ENCODE data around the gene RAD51B.

Gene RAD51B

DNA sequence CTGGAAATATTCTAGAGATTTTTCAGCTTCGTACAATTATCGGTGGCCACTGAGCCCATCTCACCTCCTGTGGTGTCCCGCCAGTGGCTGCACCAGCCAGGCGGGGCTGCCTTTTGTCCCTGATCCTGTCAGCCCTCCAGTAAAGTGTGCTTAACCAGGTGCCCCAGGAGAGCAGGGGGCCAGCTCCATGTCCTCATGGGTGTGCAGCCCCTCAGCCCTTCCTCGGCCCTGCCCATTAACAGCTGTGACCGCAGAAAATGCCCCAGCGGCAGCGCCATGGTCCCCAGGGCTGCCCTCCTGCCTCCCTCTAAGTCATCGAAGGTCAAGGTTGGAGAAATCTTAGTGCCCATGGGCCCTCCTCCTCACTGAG lies 784.8 kb downstream of the RAD51B start:
- Histone ChIP-seq H3K9me3 (ENCODE audit: control insufficient read depth in 5 of 5, low read length in 5 of 5) (no peaks in the 10 kb centered on the region), H3K4me3 (ENCODE audit: low read depth in 1 of 5, low read length in 5 of 5) (no peak overlapping the region), H3K4me1 (ENCODE audit: control insufficient read depth in 5 of 5, insufficient read depth in 5 of 5, low read length in 5 of 5) (peaks cover 2 to 63% (median 51%) of the 10 kb centered on the region in 5 donors), H3K36me3 (ENCODE audit: control insufficient read depth in 5 of 5, insufficient read depth in 5 of 5, low read length in 5 of 5) (no peaks in the 10 kb centered on the region), H3K27ac (ENCODE audit: low read depth, low read length) (no peak overlapping the region), H3K27me3 (ENCODE audit: control insufficient read depth in 5 of 5, insufficient read depth in 4 of 5, low read length in 5 of 5) (no peaks in the 10 kb centered on the region), H3K9ac (ENCODE audit: low read length in 5 of 5) (no peak overlapping the region)

GRCh38 chr14:68604822-68605221 lies 785.2 kb downstream of the RAD51B start:
- H3K27me3 ChIP-seq (ENCODE audit: control insufficient read depth in 5 of 5, insufficient read depth in 4 of 5, low read length in 5 of 5): no peaks in the 10 kb centered on the region
- H3K9ac ChIP-seq (ENCODE audit: low read length in 5 of 5): no peak overlapping the region
- peaks cover 2 to 58% (median 49%) of the 10 kb centered on the region in 5 donors for H3K4me1 ChIP-seq (ENCODE audit: control insufficient read depth in 5 of 5, insufficient read depth in 5 of 5, low read length in 5 of 5)
- no peak overlapping the region for H3K27ac ChIP-seq (ENCODE audit: low read depth, low read length)
- no peak overlapping the region for H3K4me3 ChIP-seq (ENCODE audit: low read depth in 1 of 5, low read length in 5 of 5)
- no peaks in the 10 kb centered on the region for H3K9me3 ChIP-seq (ENCODE audit: control insufficient read depth in 5 of 5, low read length in 5 of 5)
- no peaks in the 10 kb centered on the region for H3K36me3 ChIP-seq (ENCODE audit: control insufficient read depth in 5 of 5, insufficient read depth in 5 of 5, low read length in 5 of 5)

GRCh38 chr14:68606176-68606575 lies 786.6 kb downstream of the RAD51B start:
- Histone ChIP-seq H3K4me1 (ENCODE audit: control insufficient read depth in 5 of 5, insufficient read depth in 5 of 5, low read length in 5 of 5) (peaks cover 2 to 54% (median 49%) of the 10 kb centered on the region in 5 donors), H3K9ac (ENCODE audit: low read length in 5 of 5) (no peak overlapping the region), H3K9me3 (ENCODE audit: control insufficient read depth in 5 of 5, low read length in 5 of 5) (no peaks in the 10 kb centered on the region), H3K27ac (ENCODE audit: low read depth, low read length) (no peak overlapping the region), H3K4me3 (ENCODE audit: low read depth in 1 of 5, low read length in 5 of 5) (no peak overlapping the region), H3K27me3 (ENCODE audit: control insufficient read depth in 5 of 5, insufficient read depth in 4 of 5, low read length in 5 of 5) (no peaks in the 10 kb centered on the region), H3K36me3 (ENCODE audit: control insufficient read depth in 5 of 5, insufficient read depth in 5 of 5, low read length in 5 of 5) (no peaks in the 10 kb centered on the region)

- no peak overlapping the region for H3K9ac ChIP-seq (ENCODE audit: low read length in 5 of 5)
- H3K36me3 ChIP-seq (ENCODE audit: control insufficient read depth in 5 of 5, insufficient read depth in 5 of 5, low read length in 5 of 5): no peaks in the 10 kb centered on the region
- no peaks in the 10 kb centered on the region for H3K27me3 ChIP-seq (ENCODE audit: control insufficient read depth in 5 of 5, insufficient read depth in 4 of 5, low read length in 5 of 5)
- H3K9me3 ChIP-seq (ENCODE audit: control insufficient read depth in 5 of 5, low read length in 5 of 5): no peaks in the 10 kb centered on the region
- no peak overlapping the region for H3K4me3 ChIP-seq (ENCODE audit: low read depth in 1 of 5, low read length in 5 of 5)
- H3K4me1 ChIP-seq (ENCODE audit: control insufficient read depth in 5 of 5, insufficient read depth in 5 of 5, low read length in 5 of 5): peaks cover 2 to 57% (median 54%) of the 10 kb centered on the region in 5 donors
- H3K27ac ChIP-seq (ENCODE audit: low read depth, low read length): no peak overlapping the region
These were observed 787.1 kb downstream of the RAD51B start for GRCh38 chr14:68606644-68607043.

DNA sequence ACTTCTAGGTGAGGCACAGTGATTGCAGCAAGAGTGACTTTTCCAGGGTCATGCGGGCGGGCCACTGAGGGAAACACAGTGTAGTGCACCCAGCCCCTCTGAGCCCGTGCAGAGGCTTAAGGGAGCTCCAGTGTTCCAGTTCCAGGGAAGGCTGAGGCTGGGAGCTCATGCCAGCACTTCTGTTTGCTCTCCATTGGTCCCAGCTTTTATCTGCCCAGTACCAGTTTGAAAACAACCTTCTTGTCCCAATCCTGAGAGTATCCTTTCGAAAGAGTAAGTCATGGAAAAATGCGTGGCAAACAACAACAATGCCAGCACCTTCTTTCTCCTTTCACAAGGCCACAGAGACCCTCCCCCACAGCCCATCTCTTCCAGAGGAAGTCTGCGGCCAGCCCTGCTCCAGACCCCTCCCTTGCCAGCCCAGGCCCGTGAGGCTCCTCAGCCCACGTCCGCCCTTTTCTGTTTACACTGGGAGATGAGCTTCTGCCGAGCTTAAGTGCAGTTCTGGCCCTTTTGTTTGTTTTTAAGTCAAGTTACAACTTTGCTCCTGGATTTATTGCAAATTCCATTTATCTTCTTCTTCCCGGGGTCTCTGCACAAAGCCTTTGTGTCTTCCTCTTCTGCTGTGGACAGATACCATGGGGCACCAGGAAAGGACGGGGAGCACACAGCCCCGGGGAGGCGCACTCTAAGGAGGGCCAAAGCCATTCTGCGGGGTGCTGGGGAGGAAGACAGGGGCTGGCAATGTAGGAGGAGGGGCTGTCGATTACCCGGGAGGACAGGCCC lies 787.7 kb downstream of the RAD51B start:
- Histone ChIP-seq H3K9me3 (ENCODE audit: control insufficient read depth in 5 of 5, low read length in 5 of 5) (no peaks in the 10 kb centered on the region), H3K27ac (ENCODE audit: low read depth, low read length) (peak overlapping the region; percentile 20), H3K27me3 (ENCODE audit: control insufficient read depth in 5 of 5, insufficient read depth in 4 of 5, low read length in 5 of 5) (no peaks in the 10 kb centered on the region), H3K36me3 (ENCODE audit: control insufficient read depth in 5 of 5, insufficient read depth in 5 of 5, low read length in 5 of 5) (no peaks in the 10 kb centered on the region), H3K4me1 (ENCODE audit: control insufficient read depth in 5 of 5, insufficient read depth in 5 of 5, low read length in 5 of 5) (peaks cover 6 to 60% (median 57%) of the 10 kb centered on the region in 5 donors), H3K9ac (ENCODE audit: low read length in 5 of 5) (no peak overlapping the region), H3K4me3 (ENCODE audit: low read depth in 1 of 5, low read length in 5 of 5) (no peak overlapping the region)

GRCh38 chr14:68607867-68608573 lies 788.4 kb downstream of the RAD51B start:
- Histone ChIP-seq H3K27me3 (ENCODE audit: control insufficient read depth in 5 of 5, insufficient read depth in 4 of 5, low read length in 5 of 5) (no peaks in the 10 kb centered on the region), H3K27ac (ENCODE audit: low read depth, low read length) (peak overlapping the region; percentile 7), H3K9ac (ENCODE audit: low read length in 5 of 5) (peak overlapping the region in 1 of 5 donors; percentile 56), H3K4me3 (ENCODE audit: low read depth in 1 of 5, low read length in 5 of 5) (no peak overlapping the region), H3K36me3 (ENCODE audit: control insufficient read depth in 5 of 5, insufficient read depth in 5 of 5, low read length in 5 of 5) (no peaks in the 10 kb centered on the region), H3K4me1 (ENCODE audit: control insufficient read depth in 5 of 5, insufficient read depth in 5 of 5, low read length in 5 of 5) (peaks cover 8 to 64% (median 60%) of the 10 kb centered on the region in 5 donors), H3K9me3 (ENCODE audit: control insufficient read depth in 5 of 5, low read length in 5 of 5) (no peaks in the 10 kb centered on the region)

- H3K27me3 ChIP-seq (ENCODE audit: control insufficient read depth in 5 of 5, insufficient read depth in 4 of 5, low read length in 5 of 5): no peaks in the 10 kb centered on the region
- H3K36me3 ChIP-seq (ENCODE audit: control insufficient read depth in 5 of 5, insufficient read depth in 5 of 5, low read length in 5 of 5): no peaks in the 10 kb centered on the region
- no peak overlapping the region for H3K9ac ChIP-seq (ENCODE audit: low read length in 5 of 5)
- no peaks in the 10 kb centered on the region for H3K9me3 ChIP-seq (ENCODE audit: control insufficient read depth in 5 of 5, low read length in 5 of 5)
- H3K4me1 ChIP-seq (ENCODE audit: control insufficient read depth in 5 of 5, insufficient read depth in 5 of 5, low read length in 5 of 5): peaks cover 8 to 63% (median 54%) of the 10 kb centered on the region in 5 donors
- no peak overlapping the region for H3K4me3 ChIP-seq (ENCODE audit: low read depth in 1 of 5, low read length in 5 of 5)
- H3K27ac ChIP-seq (ENCODE audit: low read depth, low read length): no peak overlapping the region
These were observed 789.0 kb downstream of the RAD51B start for GRCh38 chr14:68608574-68608962.

DNA sequence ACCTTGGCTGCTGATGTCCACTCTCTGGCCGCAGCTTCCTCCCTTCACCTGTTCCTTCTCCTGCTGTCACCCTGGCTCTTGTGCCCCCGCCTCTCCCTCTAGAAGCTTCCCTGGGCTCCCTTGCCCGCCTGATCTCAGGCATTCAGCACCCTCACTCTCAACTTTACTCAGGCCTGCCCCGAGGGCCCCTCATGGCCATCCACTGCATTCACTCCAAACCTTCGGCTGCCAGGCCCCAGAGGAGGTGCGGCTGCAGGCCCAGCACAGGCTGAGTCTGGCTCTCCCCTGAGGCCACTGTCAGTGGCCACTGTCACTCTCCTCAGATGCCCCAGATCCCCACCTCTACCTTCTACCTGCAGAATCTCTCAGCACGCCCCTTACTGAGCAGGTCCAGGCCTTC lies 789.4 kb downstream of the RAD51B start:
- Histone ChIP-seq H3K36me3 (ENCODE audit: control insufficient read depth in 5 of 5, insufficient read depth in 5 of 5, low read length in 5 of 5) (no peaks in the 10 kb centered on the region), H3K27me3 (ENCODE audit: control insufficient read depth in 5 of 5, insufficient read depth in 4 of 5, low read length in 5 of 5) (no peaks in the 10 kb centered on the region), H3K9ac (ENCODE audit: low read length in 5 of 5) (peak overlapping the region in 1 of 5 donors; percentile 12), H3K4me1 (ENCODE audit: control insufficient read depth in 5 of 5, insufficient read depth in 5 of 5, low read length in 5 of 5) (peaks cover 8 to 59% (median 50%) of the 10 kb centered on the region in 5 donors), H3K9me3 (ENCODE audit: control insufficient read depth in 5 of 5, low read length in 5 of 5) (peaks cover 0 to 4% (median 2%) of the 10 kb centered on the region in 5 donors), H3K4me3 (ENCODE audit: low read depth in 1 of 5, low read length in 5 of 5) (no peak overlapping the region), H3K27ac (ENCODE audit: low read depth, low read length) (no peak overlapping the region)

DNA sequence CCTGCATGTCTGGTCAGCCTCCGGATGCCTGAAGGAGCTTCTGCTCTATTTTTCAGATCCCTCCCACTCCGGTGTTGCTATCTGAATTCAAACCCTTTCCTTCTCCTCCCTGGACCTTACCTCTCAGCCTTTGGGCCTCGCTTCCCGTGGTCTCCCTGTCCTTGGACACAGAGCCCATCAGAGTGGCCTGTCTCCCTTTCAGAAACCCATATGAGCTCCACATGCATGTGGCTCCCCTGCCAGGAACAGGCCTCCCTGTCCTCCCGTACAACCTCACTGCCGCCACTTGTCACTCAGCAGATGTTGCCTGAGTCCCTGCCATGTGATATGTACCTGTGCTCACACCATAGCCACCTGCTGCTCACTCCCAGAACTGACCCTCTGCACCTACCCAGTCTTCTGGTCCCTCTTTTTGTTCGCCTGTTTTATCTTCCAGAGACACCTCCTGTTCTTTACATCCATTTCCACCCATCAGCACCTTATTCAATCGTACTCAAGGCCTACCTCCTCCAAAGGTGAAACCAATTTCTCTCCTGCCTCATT lies 790.7 kb downstream of the RAD51B start:
- peaks cover 0 to 15% (median 6%) of the 10 kb centered on the region in 5 donors for H3K9me3 ChIP-seq (ENCODE audit: control insufficient read depth in 5 of 5, low read length in 5 of 5)
- no peaks in the 10 kb centered on the region for H3K36me3 ChIP-seq (ENCODE audit: control insufficient read depth in 5 of 5, insufficient read depth in 5 of 5, low read length in 5 of 5)
- no peak overlapping the region for H3K4me3 ChIP-seq (ENCODE audit: low read depth in 1 of 5, low read length in 5 of 5)
- H3K4me1 ChIP-seq (ENCODE audit: control insufficient read depth in 5 of 5, insufficient read depth in 5 of 5, low read length in 5 of 5): peaks cover 8 to 56% (median 48%) of the 10 kb centered on the region in 5 donors
- H3K9ac ChIP-seq (ENCODE audit: low read length in 5 of 5): no peak overlapping the region
- no peaks in the 10 kb centered on the region for H3K27me3 ChIP-seq (ENCODE audit: control insufficient read depth in 5 of 5, insufficient read depth in 4 of 5, low read length in 5 of 5)
- no peak overlapping the region for H3K27ac ChIP-seq (ENCODE audit: low read depth, low read length)

- Histone ChIP-seq H3K9me3 (ENCODE audit: control insufficient read depth in 5 of 5, low read length in 5 of 5) (peaks cover 2 to 25% (median 10%) of the 10 kb centered on the region in 5 donors), H3K36me3 (ENCODE audit: control insufficient read depth in 5 of 5, insufficient read depth in 5 of 5, low read length in 5 of 5) (no peaks in the 10 kb centered on the region), H3K9ac (ENCODE audit: low read length in 5 of 5) (peak overlapping the region in 1 of 5 donors; percentile 27), H3K27ac (ENCODE audit: low read depth, low read length) (no peak overlapping the region), H3K27me3 (ENCODE audit: control insufficient read depth in 5 of 5, insufficient read depth in 4 of 5, low read length in 5 of 5) (no peaks in the 10 kb centered on the region), H3K4me1 (ENCODE audit: control insufficient read depth in 5 of 5, insufficient read depth in 5 of 5, low read length in 5 of 5) (peaks cover 8 to 52% (median 44%) of the 10 kb centered on the region in 5 donors), H3K4me3 (ENCODE audit: low read depth in 1 of 5, low read length in 5 of 5) (no peak overlapping the region)
These were observed 792.0 kb downstream of the RAD51B start for GRCh38 chr14:68611599-68611998.
